Heart left ventricle (tissue), 13 donors: ENCODE measurements around the gene SEC63.

Source experiments
- POLR2A ChIP-seq, 2 donors: fragments of 450-650 bp; IDR thresholded peaks; one replicate each; pipeline ENCODE4 v1.6.1; 2017; ENCODE audit warnings: antibody characterized with exemption in 2 of 2, mild to moderate bottlenecking in 2 of 2, moderate library complexity in 2 of 2
- TF ChIP-seq, protein P1 (sequence below), 12 donors: fragments of 200-600 bp; sonication (generic) in 4 of 12; IDR thresholded peaks; one replicate each; pipeline versions ENCODE4 v1.5.0 to v1.8.0; 2018 to 2022; ENCODE audit warnings: antibody characterized with exemption in 12 of 12, mild to moderate bottlenecking in 5 of 12
- donor health status: ischemic (EF 13 %, LVEDD 7.1; RV severe dilation, severe dysfunction).
- donor health status: DM: no; HTN: yes; CAD: no.
- donor health status: DM: no; HTN: no; CAD: no.
- donor health status: ischemic (EF 25% LVEDD 6.9; RV normal size, moderate dysfunction).
- donor health status: ischemic (EF 25% LVEDD 5.7; RV mildly dilated, moderate dysfunction).
- donor health status: ischemic (EF 35%, LVEDD 5.7; RV mildly dilated, moderate dysfunction).
- donor health status: nonischemic (EF 11% LVEDD 7.7; RV severe dilation, severe dysfunction).
- donor health status: DM: yes; HTN: yes; CAD: no.
- donor health status: PGD.
- donor health status: ischemic (EF 29% LVEDD 5.4; RV normal size, mild dysfunction).
- donor health status: nonischemic (EF 23%, LVEDD 6.1; RV moderate dilation, normal function).

DNA sequence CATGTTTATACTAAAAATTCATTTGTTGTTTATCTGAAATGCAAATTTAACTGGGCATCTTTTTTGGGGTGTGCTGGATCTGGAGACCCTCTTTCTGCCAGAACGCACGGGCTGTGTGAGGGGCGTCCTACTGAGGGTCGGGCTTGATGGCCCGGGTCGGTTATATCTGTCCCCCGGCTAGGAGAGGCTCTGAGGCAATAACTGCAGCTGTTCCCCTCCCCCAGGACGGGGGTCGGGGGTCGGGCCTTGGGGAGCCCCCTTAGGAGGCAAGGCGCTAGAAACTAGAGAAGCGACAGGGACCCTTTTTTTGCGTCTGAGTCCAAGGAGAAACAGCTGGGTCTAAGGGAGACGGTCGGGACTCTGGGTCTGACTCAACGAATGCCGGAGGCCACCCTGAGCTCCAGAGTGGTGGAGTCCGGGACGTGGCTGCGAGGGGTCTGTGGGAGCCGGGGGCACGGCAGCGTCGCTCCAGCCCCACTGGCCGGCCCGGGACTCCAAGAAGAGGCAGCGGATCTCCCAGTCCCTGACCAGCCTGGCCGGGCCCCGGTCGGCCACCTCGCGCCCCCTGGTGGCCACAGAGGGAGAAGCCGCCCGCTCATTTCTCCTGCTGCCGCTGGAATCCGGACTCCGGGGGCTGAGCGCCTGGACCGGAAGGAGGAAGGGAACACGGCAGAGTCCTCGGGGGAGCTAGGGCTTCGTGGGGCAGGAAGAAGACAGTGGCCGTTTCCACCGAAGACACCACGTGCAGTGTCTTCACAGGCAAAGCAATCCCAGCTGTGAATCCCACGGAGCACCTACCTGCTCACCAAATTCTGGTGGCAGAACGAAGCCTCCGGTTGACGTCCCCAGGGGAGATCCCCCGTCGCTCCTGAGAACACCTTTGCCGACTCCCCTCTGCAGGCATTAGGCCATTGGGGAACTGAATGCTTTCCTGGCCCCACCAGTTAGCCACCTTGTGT lies 109.9 kb downstream of the SEC63 start:
- TF ChIP-seq, protein P1, sequence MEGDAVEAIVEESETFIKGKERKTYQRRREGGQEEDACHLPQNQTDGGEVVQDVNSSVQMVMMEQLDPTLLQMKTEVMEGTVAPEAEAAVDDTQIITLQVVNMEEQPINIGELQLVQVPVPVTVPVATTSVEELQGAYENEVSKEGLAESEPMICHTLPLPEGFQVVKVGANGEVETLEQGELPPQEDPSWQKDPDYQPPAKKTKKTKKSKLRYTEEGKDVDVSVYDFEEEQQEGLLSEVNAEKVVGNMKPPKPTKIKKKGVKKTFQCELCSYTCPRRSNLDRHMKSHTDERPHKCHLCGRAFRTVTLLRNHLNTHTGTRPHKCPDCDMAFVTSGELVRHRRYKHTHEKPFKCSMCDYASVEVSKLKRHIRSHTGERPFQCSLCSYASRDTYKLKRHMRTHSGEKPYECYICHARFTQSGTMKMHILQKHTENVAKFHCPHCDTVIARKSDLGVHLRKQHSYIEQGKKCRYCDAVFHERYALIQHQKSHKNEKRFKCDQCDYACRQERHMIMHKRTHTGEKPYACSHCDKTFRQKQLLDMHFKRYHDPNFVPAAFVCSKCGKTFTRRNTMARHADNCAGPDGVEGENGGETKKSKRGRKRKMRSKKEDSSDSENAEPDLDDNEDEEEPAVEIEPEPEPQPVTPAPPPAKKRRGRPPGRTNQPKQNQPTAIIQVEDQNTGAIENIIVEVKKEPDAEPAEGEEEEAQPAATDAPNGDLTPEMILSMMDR (IDR thresholded peaks at IDR 0.05), result peak; percentile 93 to 98 (median 97)
- no peak for TF ChIP-seq POLR2A (IDR thresholded peaks at IDR 0.05)
